Neutrophil (primary cell): Measurements from ENCODE around the gene NDC1.

Source experiments
- H3K27ac ChIP-seq: fragments of 200-600 bp; sonication (generic); 2 replicates; pipeline ENCODE4 v1.5.1; 2016; ENCODE audit warnings: mild to moderate bottlenecking, moderate library complexity
- H3K27me3 ChIP-seq: fragments of 200-600 bp; sonication (generic); 2 replicates; pipeline ENCODE4 v1.6.0; 2016; ENCODE audit warnings: mild to moderate bottlenecking
- H3K36me3 ChIP-seq: fragments of 200-600 bp; sonication (generic); 2 replicates; pipeline ENCODE4 v1.5.1; 2017
- H3K4me1 ChIP-seq, 2 experiments: fragments of 200-600 bp in 1 of 2; sonication (generic) in 1 of 2; 1 replicate in 1 of 2; 2 replicates in 1 of 2; pipeline versions ENCODE4 v1.5.1 to v1.6.1; 2013 to 2016; ENCODE audit warnings: low read depth in 1 of 2, low read length in 1 of 2, mild to moderate bottlenecking in 1 of 2, moderate library complexity in 1 of 2; ENCODE audit not compliant: control insufficient read depth in 1 of 2, insufficient read depth in 1 of 2
- H3K4me3 ChIP-seq, 2 experiments: fragments of 200-600 bp in 1 of 2; sonication (generic) in 1 of 2; 1 replicate in 1 of 2; 2 replicates in 1 of 2; pipeline ENCODE4 v1.5.1; 2013 to 2016; ENCODE audit warnings: low read depth in 1 of 2, low read length in 1 of 2, mild to moderate bottlenecking in 1 of 2, moderate library complexity in 1 of 2
- H3K9me3 ChIP-seq: fragments of 200-600 bp; sonication (generic); 2 replicates; pipeline ENCODE4 v1.5.1; 2016
- TF ChIP-seq, protein P1 (sequence below): fragments of 200-600 bp; sonication (generic); IDR thresholded peaks from 2 replicates; pipeline ENCODE4 v1.5.1; 2016; ENCODE audit warnings: antibody characterized with exemption

The NDC1 gene

DNA sequence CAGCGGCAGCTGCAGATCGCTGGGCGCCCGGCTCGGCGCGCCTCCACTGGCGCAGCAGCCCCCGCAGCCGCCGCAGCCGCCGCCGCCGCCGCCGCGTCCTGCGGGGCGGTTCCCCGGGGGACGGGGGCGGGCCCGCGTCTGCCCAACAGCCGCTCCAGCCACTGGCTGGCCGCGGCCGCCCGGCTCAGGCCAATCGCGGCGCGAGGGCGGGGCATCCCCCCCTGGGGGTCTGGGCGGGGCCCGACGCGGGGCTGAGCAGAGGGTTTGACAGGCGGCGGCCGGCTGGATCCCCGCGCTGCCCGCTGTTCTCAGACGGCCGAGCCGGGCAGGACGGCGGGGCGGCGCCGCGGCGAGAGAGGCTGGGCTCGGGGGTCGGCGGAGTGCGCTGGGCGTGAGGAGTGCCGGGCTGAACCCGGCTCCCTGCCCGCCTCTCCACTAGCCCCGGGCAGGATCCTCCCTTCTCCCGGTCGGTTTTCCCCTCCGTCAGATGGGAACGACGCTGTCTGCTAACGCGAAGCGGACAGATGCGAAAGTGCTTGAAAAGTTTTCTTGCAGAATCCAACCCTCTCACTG, 98.9 kb downstream of the NDC1 start, which contains the start of gene GLIS1:
GLIS1 (minus strand) TSS at position 56 of the 573 bp plus-strand sequence. CDS start 1,100 bp downstream, outside the sequence.
- H3K27me3 ChIP-seq = peaks cover 100% of the 10 kb centered on the region
- peaks cover 10 to 19% of the 10 kb centered on the region in 2 experiments for H3K4me1 ChIP-seq
- TF ChIP-seq, protein P1, sequence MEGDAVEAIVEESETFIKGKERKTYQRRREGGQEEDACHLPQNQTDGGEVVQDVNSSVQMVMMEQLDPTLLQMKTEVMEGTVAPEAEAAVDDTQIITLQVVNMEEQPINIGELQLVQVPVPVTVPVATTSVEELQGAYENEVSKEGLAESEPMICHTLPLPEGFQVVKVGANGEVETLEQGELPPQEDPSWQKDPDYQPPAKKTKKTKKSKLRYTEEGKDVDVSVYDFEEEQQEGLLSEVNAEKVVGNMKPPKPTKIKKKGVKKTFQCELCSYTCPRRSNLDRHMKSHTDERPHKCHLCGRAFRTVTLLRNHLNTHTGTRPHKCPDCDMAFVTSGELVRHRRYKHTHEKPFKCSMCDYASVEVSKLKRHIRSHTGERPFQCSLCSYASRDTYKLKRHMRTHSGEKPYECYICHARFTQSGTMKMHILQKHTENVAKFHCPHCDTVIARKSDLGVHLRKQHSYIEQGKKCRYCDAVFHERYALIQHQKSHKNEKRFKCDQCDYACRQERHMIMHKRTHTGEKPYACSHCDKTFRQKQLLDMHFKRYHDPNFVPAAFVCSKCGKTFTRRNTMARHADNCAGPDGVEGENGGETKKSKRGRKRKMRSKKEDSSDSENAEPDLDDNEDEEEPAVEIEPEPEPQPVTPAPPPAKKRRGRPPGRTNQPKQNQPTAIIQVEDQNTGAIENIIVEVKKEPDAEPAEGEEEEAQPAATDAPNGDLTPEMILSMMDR = no peak
- no peaks in the 10 kb centered on the region for H3K36me3 ChIP-seq
- H3K4me3 ChIP-seq = peak within 1 kb of the TSS; percentile 21 to 56
- no peak within 1 kb of the TSS for H3K27ac ChIP-seq
- no peaks in the 10 kb centered on the region for H3K9me3 ChIP-seq

DNA sequence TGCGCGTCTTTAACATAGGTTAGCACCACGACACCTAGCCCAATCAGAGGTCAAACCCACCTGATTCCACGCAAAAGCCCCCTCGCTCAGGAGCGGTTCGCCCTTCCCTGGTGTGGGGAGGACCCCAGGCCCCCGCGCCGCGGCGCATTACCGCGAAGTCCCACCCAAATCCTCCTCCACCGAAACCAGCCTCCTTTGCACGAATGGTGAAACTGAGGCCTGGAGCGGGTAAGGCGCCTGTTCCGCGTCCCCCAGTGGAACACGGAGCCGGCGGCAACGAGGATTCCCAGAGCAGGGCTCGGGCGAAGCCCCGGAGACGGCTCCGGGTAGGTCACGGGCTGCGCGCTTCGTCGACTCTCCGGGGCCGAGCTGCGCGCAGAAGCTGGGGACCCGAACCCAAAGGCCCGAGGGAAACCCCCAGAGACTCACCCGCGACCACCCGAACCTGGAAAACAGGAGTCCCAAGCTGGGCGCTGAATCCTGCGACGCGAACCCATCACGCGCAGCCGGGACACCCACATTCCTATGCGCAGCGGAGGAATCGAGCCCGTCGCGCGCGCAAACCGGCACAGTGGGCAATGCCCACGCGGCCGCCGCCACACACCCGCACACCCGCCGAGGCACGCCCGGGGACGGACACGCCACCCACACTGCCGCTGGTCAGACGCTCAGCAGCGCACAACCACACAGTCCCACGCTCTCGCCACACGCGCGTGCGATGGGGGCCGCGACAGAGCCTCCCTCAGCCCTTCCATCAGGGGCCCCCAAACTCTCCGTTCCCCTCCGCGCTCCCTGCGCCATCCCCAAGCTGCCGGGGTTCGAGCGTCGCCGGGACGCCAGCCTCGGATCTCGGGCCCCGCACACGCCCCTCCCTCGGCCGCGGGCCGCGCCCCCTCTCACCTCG, 99.6 kb downstream of the NDC1 start:
- H3K4me1 ChIP-seq = peaks cover 10 to 19% of the 10 kb centered on the region in 2 experiments
- peak overlapping the region; percentile 21 to 56 for H3K4me3 ChIP-seq
- H3K36me3 ChIP-seq = no peaks in the 10 kb centered on the region
- TF ChIP-seq, protein P1 = no peak
- H3K27me3 ChIP-seq = peaks cover 100% of the 10 kb centered on the region
- H3K9me3 ChIP-seq = no peaks in the 10 kb centered on the region
- no peak overlapping the region for H3K27ac ChIP-seq

DNA sequence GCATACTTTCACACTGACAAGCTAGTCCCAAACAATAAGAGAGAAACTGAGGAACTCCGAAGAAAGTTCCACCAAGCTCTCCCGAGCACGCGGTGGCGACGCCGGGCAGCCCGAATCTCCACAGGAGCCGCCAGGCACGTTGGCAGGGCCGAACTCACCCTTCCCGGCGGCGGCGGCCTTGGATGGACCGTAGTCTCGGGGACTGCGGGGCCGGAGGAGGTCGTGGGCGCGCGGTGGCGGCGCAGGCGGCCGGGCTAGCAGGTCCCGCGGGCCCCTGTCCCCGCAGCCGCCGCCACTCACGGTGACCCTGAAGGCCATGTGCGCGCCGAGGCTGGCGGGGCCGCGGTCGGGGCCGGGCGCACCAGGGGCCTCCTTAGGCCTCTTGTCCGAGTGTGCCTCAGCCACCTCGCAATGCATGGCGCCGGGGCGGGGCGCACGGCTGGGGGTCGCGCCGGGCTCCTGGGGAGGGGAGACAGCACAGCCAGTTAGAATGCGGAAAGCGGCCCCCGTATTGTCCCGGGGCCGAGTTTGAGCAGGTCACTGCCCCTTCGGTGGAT, 100.4 kb downstream of the NDC1 start:
- Histone ChIP-seq H3K4me3 (no peak overlapping the region), H3K9me3 (no peaks in the 10 kb centered on the region), H3K36me3 (no peaks in the 10 kb centered on the region), H3K27me3 (peaks cover 100% of the 10 kb centered on the region), H3K4me1 (peaks cover 10 to 19% of the 10 kb centered on the region in 2 experiments), H3K27ac (no peak overlapping the region)
- TF ChIP-seq, protein P1 = no peak

DNA sequence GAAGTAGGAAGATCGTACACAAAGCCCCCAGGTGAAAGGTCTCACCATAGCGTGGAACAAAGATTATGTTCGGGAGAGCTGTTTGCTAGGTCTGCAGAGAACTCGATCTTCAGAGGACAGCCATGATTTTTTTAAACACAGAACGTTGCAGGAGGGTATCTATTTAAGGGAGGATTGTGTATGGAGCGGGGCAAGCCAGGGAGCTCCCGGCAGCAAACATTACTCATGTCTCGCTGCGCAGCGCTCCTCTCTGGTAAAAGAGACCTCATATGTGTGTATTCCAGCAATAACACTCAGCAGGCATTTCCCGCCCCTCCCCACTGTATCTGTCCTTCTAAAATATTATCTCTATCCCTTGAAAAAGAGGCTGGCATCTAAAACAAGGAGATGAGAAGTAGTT, 101.8 kb downstream of the NDC1 start:
- H3K27me3 ChIP-seq = peaks cover 98% of the 10 kb centered on the region
- TF ChIP-seq, protein P1 = no peak
- no peaks in the 10 kb centered on the region for H3K9me3 ChIP-seq
- no peaks in the 10 kb centered on the region for H3K36me3 ChIP-seq
- H3K4me1 ChIP-seq = peaks cover 10 to 19% of the 10 kb centered on the region in 2 experiments
- H3K4me3 ChIP-seq = no peak overlapping the region
- no peak overlapping the region for H3K27ac ChIP-seq

DNA sequence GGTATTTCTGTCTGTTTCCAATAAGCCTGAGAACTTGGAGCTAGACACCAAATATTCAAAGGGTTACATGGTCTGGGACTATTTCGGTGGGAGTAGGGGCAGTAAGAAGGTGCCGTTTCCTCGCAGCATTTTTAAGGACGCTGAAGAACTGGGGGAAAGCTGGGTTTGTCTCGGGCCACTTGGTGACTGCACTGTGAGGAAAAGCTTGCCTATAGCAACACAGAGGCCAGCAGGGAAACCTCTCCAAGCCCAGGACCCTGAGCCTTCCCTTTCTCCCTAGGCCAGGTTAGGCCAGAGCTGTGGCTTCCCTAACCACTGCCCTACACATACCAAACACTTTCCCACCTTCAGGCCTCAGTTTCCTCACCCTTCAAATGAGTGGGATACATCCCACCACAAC, 102.4 kb downstream of the NDC1 start:
- Histone ChIP-seq H3K36me3 (no peaks in the 10 kb centered on the region), H3K27ac (no peak overlapping the region), H3K9me3 (no peaks in the 10 kb centered on the region), H3K4me1 (peaks cover 10 to 19% of the 10 kb centered on the region in 2 experiments), H3K4me3 (no peak overlapping the region), H3K27me3 (peaks cover 98% of the 10 kb centered on the region)
- TF ChIP-seq, protein P1 = no peak
